ENCODE data around the gene SLC1A4.

Gene SLC1A4

GRCh38 chr2:65055422-65056214 is 66.4 kb downstream of the SLC1A4 start:
- peak in 1 of 2 experiments; percentile 79 for DNase-seq

GRCh38 chr2:65056215-65057053 is 67.2 kb downstream of the SLC1A4 start, which contains the start of gene CEP68:
TSS of gene CEP68 (plus strand) at chr2:65056416. CDS start at chr2:65069445, 13,029 bp downstream.
- DNase-seq = peak; percentile 89 to 90

GRCh38 chr2:65057054-65057375 is 67.8 kb downstream of the SLC1A4 start:
- no peak for DNase-seq

- no peak for DNase-seq
These were observed 68.3 kb downstream of the SLC1A4 start for GRCh38 chr2:65057391-65058052.

- no peak for DNase-seq
These were observed 69.9 kb downstream of the SLC1A4 start for GRCh38 chr2:65059071-65059470.

GRCh38 chr2:65061146-65061909 is 72.1 kb downstream of the SLC1A4 start:
- DNase-seq = no peak

- DNase-seq = no peak
These were observed 72.7 kb downstream of the SLC1A4 start for GRCh38 chr2:65061910-65062339.

- no peak for DNase-seq
These were observed 73.9 kb downstream of the SLC1A4 start for GRCh38 chr2:65062843-65063825.

GRCh38 chr2:65064728-65065552 is 75.7 kb downstream of the SLC1A4 start:
- DNase-seq = no peak

GRCh38 chr2:65067806-65068553 is 78.8 kb downstream of the SLC1A4 start:
- DNase-seq = no peak

GRCh38 chr2:65069439-65069824 is 80.2 kb downstream of the SLC1A4 start:
- DNase-seq = no peak

- DNase-seq = no peak
These were observed 81.1 kb downstream of the SLC1A4 start for GRCh38 chr2:65070172-65070830.

- no peak for DNase-seq
These were observed 81.7 kb downstream of the SLC1A4 start for GRCh38 chr2:65070856-65071255.

GRCh38 chr2:65071499-65072180 is 82.4 kb downstream of the SLC1A4 start:
- DNase-seq = no peak

- DNase-seq = no peak
These were observed 83.2 kb downstream of the SLC1A4 start for GRCh38 chr2:65072181-65072970.
